CD4-positive, alpha-beta T cell treated with Interleukin-12 subunit alpha and Interleukin-12 subunit beta, for 1 hour (primary cell): ENCODE measurements around the gene DEPP1.

Experiments
- DNase-seq: peaks from one replicate; pipeline ENCODE4 v3.0.0-alpha.2; 2020

The DEPP1 gene

GRCh38 chr10:44993226-44993921 is 14.8 kb upstream of the DEPP1 start:
- no peak for DNase-seq

GRCh38 chr10:44992732-44993225 is 14.2 kb upstream of the DEPP1 start:
- DNase-seq, result no peak

GRCh38 chr10:44992070-44992731 is 13.6 kb upstream of the DEPP1 start:
- no peak for DNase-seq

- DNase-seq, result no peak
Measured at GRCh38 chr10:44991571-44991970, 13.0 kb upstream of the DEPP1 start.

- DNase-seq, result no peak
Measured at GRCh38 chr10:44990965-44991364, 12.4 kb upstream of the DEPP1 start.

- no peak for DNase-seq
Measured at GRCh38 chr10:44990302-44990655, 11.7 kb upstream of the DEPP1 start.

- no peak for DNase-seq
Measured at GRCh38 chr10:44989597-44990301, 11.1 kb upstream of the DEPP1 start.

- no peak for DNase-seq
Measured at GRCh38 chr10:44988957-44989585, 10.5 kb upstream of the DEPP1 start.

GRCh38 chr10:44986670-44987069 is 8.1 kb upstream of the DEPP1 start:
- no peak for DNase-seq

- DNase-seq, result no peak
Measured at GRCh38 chr10:44986179-44986578, 7.6 kb upstream of the DEPP1 start.

GRCh38 chr10:44985175-44985681 is 6.6 kb upstream of the DEPP1 start:
- DNase-seq, result no peak

GRCh38 chr10:44984671-44985101 is 6.1 kb upstream of the DEPP1 start:
- DNase-seq, result no peak

GRCh38 chr10:44983895-44984278 is 5.3 kb upstream of the DEPP1 start:
- DNase-seq, result no peak

GRCh38 chr10:44983066-44983894 is 4.7 kb upstream of the DEPP1 start:
- DNase-seq, result no peak

- DNase-seq, result no peak
Measured at GRCh38 chr10:44982496-44982895, 3.9 kb upstream of the DEPP1 start.

GRCh38 chr10:44982114-44982460 is 3.5 kb upstream of the DEPP1 start:
- DNase-seq, result no peak

- DNase-seq, result no peak
Measured at GRCh38 chr10:44981172-44982113, 2.8 kb upstream of the DEPP1 start.

- no peak for DNase-seq
Measured at GRCh38 chr10:44980309-44981171, 1.9 kb upstream of the DEPP1 start.

GRCh38 chr10:44979281-44980191 is 927 bp upstream of the DEPP1 start:
- no peak for DNase-seq
